ENCODE data around the gene KCNQ1OT1.

The KCNQ1OT1 gene

DNA sequence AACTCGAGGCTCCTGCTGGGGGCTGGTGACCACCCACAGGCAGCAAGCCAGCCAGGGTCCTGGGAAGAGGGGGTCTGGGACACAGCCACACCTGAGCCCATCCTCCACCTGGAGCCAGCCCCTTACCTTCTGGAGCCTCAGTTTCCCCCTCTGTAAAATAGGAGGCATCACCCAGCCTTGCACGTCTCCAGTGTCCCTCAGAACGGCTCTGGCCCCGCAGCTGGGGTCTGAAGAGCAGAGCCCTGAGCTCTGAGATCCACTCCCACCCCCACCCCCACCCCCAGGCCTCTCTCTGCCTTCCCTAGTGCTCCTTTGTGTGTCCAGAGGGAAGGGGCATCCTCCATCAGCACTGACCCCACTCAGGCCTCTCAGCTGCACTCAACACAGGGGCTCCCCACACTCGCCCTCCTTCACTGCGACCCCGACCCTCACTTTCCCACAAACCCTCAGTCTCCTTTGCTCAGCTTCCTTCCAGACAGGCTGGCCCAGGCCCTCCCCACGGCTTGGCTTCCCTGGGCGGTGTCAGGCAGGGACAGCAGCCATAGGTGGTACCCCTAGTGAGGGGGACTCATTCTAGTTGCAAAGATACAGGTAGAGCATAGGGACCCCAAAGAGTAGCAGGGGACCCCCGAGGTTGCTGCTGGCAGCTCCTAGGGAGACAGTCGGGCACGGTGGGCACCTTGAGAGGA lies 33.3 kb upstream of the KCNQ1OT1 start:
- Histone ChIP-seq H2BK15ac (ENCODE audit: low read depth, poor library complexity, severe bottlenecking) (no peak overlapping the region), H2BK120ac (ENCODE audit: low read depth, low read length) (no peak overlapping the region), H3K36me3 (ENCODE audit: control insufficient read depth in 1 of 2, insufficient read depth in 2 of 2, low read depth in 1 of 2, low read length in 2 of 2) (no peaks in the 10 kb centered on the region), H4K91ac (ENCODE audit: low read length) (no peak overlapping the region), H2AK5ac (ENCODE audit: low read length, severe bottlenecking) (no peak overlapping the region), H4K8ac (ENCODE audit: low read length) (no peak overlapping the region), H3K23ac (ENCODE audit: low read length in 2 of 2) (no peak overlapping the region), H3K4me2 (ENCODE audit: low read length, poor library complexity, severe bottlenecking) (no peak overlapping the region), H3K27ac (ENCODE audit: low read length, poor library complexity, severe bottlenecking) (no peak overlapping the region), H3K4me3 (ENCODE audit: insufficient read depth in 1 of 2, low read depth in 1 of 2, low read length in 2 of 2) (no peak overlapping the region), H3K79me1 (replicated peaks; ENCODE audit: low read length, poor library complexity, severe bottlenecking) (no peaks in the 10 kb centered on the region), H3K27me3 (ENCODE audit: control insufficient read depth in 1 of 2, insufficient read depth in 1 of 2, low read length in 2 of 2) (peaks cover 0 to 5% of the 10 kb centered on the region in 2 experiments), H3K18ac (ENCODE audit: low read depth in 1 of 2, low read length in 2 of 2) (no peak overlapping the region), H3K4ac (ENCODE audit: low read depth in 1 of 2, low read length in 2 of 2) (no peak overlapping the region), H2AFZ (ENCODE audit: low read depth, low read length) (no peak overlapping the region), H3K9ac (ENCODE audit: low read length) (no peak overlapping the region), H3K9me3 (ENCODE audit: control insufficient read depth, low read length) (no peaks in the 10 kb centered on the region), H2BK5ac (ENCODE audit: low read depth, low read length, poor library complexity, severe bottlenecking) (no peak overlapping the region), H3K4me1 (ENCODE audit: control insufficient read depth, insufficient read depth, low read depth, low read length) (peaks cover 64% of the 10 kb centered on the region), H3K14ac (ENCODE audit: low read length in 2 of 2) (no peak overlapping the region), H2BK12ac (ENCODE audit: low read length in 2 of 2) (peak overlapping the region in 1 of 2 experiments; percentile 34)
- 85% methylated on average over 12 of the region's 12 CpGs for WGBS
- no peak for DNase-seq

DNA sequence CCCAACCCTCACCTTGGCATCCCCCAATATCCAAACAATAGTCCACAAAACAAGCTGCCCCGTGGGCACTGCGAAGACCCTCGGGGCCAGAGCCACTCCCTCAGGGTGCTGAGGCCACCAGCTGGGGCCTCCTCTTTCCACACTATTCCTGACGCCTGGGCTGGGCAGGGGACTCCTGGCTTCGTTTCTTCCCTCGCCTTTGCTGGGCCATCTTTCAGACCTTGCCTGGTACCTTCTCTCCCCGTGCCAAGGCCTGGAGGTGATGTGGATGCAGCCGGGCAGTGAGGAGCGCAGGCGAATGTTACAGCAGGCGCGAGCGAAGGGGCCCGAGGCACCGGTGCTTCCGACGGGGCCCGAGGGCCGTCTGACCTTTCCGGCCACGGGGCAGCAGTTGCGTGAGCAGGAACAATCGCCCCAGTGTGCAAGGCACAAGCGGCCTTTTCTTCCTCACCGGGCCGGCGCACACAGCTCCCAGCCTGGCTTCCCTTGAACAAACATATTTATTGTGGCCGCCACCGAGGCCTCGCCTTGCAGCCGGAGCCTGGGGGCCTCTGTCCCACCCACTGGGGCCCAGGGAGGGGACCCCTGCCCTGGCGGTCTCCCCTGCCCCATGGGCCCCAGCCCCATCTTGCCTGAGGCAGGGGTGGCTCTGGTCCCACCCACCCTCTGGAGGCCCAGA lies 32.6 kb upstream of the KCNQ1OT1 start:
- no peak overlapping the region for H2BK12ac ChIP-seq (ENCODE audit: low read length in 2 of 2)
- no peak overlapping the region for H3K4me3 ChIP-seq (ENCODE audit: insufficient read depth in 1 of 2, low read depth in 1 of 2, low read length in 2 of 2)
- H2AK5ac ChIP-seq (ENCODE audit: low read length, severe bottlenecking) = peak overlapping the region; percentile 27
- no peak overlapping the region for H2BK120ac ChIP-seq (ENCODE audit: low read depth, low read length)
- H3K4ac ChIP-seq (ENCODE audit: low read depth in 1 of 2, low read length in 2 of 2) = no peak overlapping the region
- peaks cover 0 to 5% of the 10 kb centered on the region in 2 experiments for H3K27me3 ChIP-seq (ENCODE audit: control insufficient read depth in 1 of 2, insufficient read depth in 1 of 2, low read length in 2 of 2)
- peaks cover 3% of the 10 kb centered on the region for H3K9me3 ChIP-seq (ENCODE audit: control insufficient read depth, low read length)
- peaks cover 57% of the 10 kb centered on the region for H3K4me1 ChIP-seq (ENCODE audit: control insufficient read depth, insufficient read depth, low read depth, low read length)
- no peak overlapping the region for H4K91ac ChIP-seq (ENCODE audit: low read length)
- 92% methylated on average over 32 of the region's 32 CpGs for WGBS
- no peaks in the 10 kb centered on the region for H3K79me1 ChIP-seq (replicated peaks; ENCODE audit: low read length, poor library complexity, severe bottlenecking)
- H2BK15ac ChIP-seq (ENCODE audit: low read depth, poor library complexity, severe bottlenecking) = no peak overlapping the region
- H3K14ac ChIP-seq (ENCODE audit: low read length in 2 of 2) = no peak overlapping the region
- no peak overlapping the region for H3K18ac ChIP-seq (ENCODE audit: low read depth in 1 of 2, low read length in 2 of 2)
- no peaks in the 10 kb centered on the region for H3K36me3 ChIP-seq (ENCODE audit: control insufficient read depth in 1 of 2, insufficient read depth in 2 of 2, low read depth in 1 of 2, low read length in 2 of 2)
- no peak for DNase-seq
- no peak overlapping the region for H4K8ac ChIP-seq (ENCODE audit: low read length)
- H3K23ac ChIP-seq (ENCODE audit: low read length in 2 of 2) = no peak overlapping the region
- H3K9ac ChIP-seq (ENCODE audit: low read length) = no peak overlapping the region
- no peak overlapping the region for H2BK5ac ChIP-seq (ENCODE audit: low read depth, low read length, poor library complexity, severe bottlenecking)
- H3K4me2 ChIP-seq (ENCODE audit: low read length, poor library complexity, severe bottlenecking) = no peak overlapping the region
- H3K27ac ChIP-seq (ENCODE audit: low read length, poor library complexity, severe bottlenecking) = no peak overlapping the region
- no peak overlapping the region for H2AFZ ChIP-seq (ENCODE audit: low read depth, low read length)

DNA sequence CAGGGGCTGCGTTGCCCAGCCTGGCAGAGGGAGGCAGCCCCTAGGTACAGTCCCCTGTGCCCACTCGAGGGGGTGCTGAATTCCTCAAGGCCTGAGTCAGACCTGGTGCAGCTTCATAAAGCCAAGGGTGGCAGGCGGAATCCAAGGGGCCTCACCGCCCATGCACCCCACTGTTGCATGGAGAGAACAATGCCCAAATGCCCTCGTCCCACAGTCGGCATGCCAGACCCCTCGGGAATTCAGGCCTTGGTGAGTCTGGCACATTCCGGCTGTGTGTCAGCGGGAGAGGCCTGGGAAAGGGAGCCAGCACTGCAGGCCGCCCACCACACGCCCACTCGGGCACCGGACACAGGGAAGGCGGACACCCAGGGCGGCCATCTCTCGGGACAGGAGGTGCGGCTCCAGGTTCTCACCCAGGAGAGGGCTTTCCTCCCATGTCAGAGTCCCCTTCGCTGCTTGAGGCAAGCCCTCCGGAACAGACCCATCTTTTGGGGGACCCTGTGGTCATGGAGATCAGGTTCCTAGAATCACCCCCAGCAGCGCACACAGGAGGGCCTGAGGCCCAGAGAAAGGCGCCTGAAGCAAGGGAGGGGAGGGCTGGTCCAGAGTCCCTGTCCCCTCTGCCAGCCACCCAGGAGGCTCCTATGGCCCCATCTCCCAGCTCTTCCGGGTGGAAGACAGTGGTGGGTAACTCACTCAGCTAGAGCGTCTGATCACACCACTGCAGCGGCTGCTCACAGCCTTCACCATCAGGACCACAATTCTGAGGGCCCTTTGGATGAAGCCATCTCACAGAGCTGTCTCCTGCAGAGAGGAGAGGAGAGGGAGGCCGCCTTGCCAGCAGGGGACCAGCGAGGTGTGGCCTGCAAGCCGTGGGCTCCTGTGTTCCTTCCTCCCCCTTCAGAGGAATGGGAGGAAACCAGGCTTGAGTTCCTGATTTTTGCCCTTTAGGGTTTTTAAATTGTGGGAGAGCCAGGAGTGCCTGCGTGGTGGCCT lies 31.6 kb upstream of the KCNQ1OT1 start:
- peak overlapping the region; percentile 21 for H4K91ac ChIP-seq (ENCODE audit: low read length)
- peaks cover 0 to 5% of the 10 kb centered on the region in 2 experiments for H3K27me3 ChIP-seq (ENCODE audit: control insufficient read depth in 1 of 2, insufficient read depth in 1 of 2, low read length in 2 of 2)
- H3K79me1 ChIP-seq (replicated peaks; ENCODE audit: low read length, poor library complexity, severe bottlenecking) = no peaks in the 10 kb centered on the region
- no peak for DNase-seq
- no peak overlapping the region for H2BK120ac ChIP-seq (ENCODE audit: low read depth, low read length)
- H2AK5ac ChIP-seq (ENCODE audit: low read length, severe bottlenecking) = peak overlapping the region; percentile 41
- no peak overlapping the region for H3K27ac ChIP-seq (ENCODE audit: low read length, poor library complexity, severe bottlenecking)
- H2BK12ac ChIP-seq (ENCODE audit: low read length in 2 of 2) = no peak overlapping the region
- H3K14ac ChIP-seq (ENCODE audit: low read length in 2 of 2) = no peak overlapping the region
- H2BK15ac ChIP-seq (ENCODE audit: low read depth, poor library complexity, severe bottlenecking) = peak overlapping the region; percentile 9
- no peak overlapping the region for H3K4me3 ChIP-seq (ENCODE audit: insufficient read depth in 1 of 2, low read depth in 1 of 2, low read length in 2 of 2)
- no peak overlapping the region for H3K18ac ChIP-seq (ENCODE audit: low read depth in 1 of 2, low read length in 2 of 2)
- peaks cover 51% of the 10 kb centered on the region for H3K4me1 ChIP-seq (ENCODE audit: control insufficient read depth, insufficient read depth, low read depth, low read length)
- H3K9me3 ChIP-seq (ENCODE audit: control insufficient read depth, low read length) = peaks cover 9% of the 10 kb centered on the region
- H2AFZ ChIP-seq (ENCODE audit: low read depth, low read length) = no peak overlapping the region
- H3K9ac ChIP-seq (ENCODE audit: low read length) = no peak overlapping the region
- H3K23ac ChIP-seq (ENCODE audit: low read length in 2 of 2) = no peak overlapping the region
- H3K4me2 ChIP-seq (ENCODE audit: low read length, poor library complexity, severe bottlenecking) = no peak overlapping the region
- no peak overlapping the region for H4K8ac ChIP-seq (ENCODE audit: low read length)
- no peak overlapping the region for H2BK5ac ChIP-seq (ENCODE audit: low read depth, low read length, poor library complexity, severe bottlenecking)
- WGBS = 92% methylated on average over 28 of the region's 28 CpGs
- no peaks in the 10 kb centered on the region for H3K36me3 ChIP-seq (ENCODE audit: control insufficient read depth in 1 of 2, insufficient read depth in 2 of 2, low read depth in 1 of 2, low read length in 2 of 2)
- no peak overlapping the region for H3K4ac ChIP-seq (ENCODE audit: low read depth in 1 of 2, low read length in 2 of 2)

All from mesenchymal stem cell (in vitro differentiated cells and primary cell).